ENCODE results near the gene ITFG2.
A peak's percentile ranks its signal among the peaks of the same experiment; 100 is the strongest.

ITFG2 gene

DNA sequence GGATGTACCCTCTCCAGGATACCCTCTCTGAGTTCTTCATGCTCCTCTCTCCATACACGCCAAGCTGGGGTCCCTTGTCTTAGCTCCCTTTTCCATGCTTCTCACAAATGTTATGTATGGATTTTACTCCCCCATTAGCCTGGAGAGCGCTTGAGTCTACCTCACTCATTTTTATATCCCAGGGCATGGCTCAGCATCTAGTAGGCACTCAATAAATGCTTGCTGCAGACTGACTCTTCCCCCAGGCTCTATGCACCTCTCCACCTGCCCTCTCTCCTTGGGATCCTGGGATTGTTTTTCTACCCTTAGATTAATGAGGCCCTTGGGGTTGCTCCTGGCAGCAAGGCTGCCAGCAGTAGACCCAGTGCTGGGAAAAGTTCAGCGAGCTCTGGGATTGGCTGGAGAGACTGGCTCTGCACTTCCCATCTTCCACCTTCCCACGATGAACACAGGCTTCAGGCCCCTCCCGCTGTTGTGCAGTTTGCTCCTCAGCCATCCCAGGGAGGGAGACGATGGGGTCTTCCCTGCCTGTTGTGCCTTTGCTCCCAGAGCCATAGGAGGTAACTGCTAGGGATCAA, 20.2 kb downstream of the ITFG2 start:
- no peak for DNase-seq (ENCODE audit: low read depth in 2 of 2)

DNA sequence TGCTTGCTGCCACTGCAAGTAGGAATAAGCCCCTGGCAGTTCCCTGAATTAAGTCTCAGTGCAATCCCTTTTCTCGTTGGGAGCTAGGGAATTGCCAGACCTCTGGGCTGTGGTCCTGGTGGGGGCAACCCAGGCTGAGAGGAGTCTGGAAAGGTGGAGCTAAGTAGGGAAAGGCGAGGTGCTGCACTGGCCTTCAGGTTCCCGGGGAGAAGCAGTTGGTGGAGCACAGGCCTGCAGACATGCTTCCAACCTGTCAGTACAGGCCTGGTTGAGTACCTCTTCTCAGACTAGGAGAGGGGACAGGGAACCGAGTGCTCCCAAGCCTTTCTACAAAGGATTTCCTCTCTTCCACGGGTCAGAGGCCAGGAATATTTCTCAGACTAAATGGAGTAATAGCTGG, 20.9 kb downstream of the ITFG2 start:
- DNase-seq (ENCODE audit: low read depth in 2 of 2), result no peak

DNA sequence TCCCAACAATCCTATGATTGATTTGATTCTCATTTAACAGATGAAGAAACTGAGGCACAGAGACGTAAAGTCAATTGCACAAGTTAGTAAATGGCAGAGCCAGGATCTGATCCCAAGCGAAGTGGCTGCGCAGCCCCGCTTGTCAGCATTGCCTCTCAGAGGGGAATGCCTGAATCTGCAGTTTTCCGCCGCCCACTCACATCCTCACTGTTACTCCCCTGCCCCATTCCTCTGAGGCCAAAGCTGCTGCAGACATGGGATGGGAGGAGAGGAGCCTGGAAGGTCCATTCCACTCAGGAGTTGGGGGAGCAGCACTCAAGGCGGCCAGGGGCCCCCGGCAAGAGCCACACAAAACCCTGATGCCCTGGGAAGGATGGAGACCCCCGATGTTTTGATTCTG, 21.3 kb downstream of the ITFG2 start:
- no peak for DNase-seq (ENCODE audit: low read depth in 2 of 2)

DNA sequence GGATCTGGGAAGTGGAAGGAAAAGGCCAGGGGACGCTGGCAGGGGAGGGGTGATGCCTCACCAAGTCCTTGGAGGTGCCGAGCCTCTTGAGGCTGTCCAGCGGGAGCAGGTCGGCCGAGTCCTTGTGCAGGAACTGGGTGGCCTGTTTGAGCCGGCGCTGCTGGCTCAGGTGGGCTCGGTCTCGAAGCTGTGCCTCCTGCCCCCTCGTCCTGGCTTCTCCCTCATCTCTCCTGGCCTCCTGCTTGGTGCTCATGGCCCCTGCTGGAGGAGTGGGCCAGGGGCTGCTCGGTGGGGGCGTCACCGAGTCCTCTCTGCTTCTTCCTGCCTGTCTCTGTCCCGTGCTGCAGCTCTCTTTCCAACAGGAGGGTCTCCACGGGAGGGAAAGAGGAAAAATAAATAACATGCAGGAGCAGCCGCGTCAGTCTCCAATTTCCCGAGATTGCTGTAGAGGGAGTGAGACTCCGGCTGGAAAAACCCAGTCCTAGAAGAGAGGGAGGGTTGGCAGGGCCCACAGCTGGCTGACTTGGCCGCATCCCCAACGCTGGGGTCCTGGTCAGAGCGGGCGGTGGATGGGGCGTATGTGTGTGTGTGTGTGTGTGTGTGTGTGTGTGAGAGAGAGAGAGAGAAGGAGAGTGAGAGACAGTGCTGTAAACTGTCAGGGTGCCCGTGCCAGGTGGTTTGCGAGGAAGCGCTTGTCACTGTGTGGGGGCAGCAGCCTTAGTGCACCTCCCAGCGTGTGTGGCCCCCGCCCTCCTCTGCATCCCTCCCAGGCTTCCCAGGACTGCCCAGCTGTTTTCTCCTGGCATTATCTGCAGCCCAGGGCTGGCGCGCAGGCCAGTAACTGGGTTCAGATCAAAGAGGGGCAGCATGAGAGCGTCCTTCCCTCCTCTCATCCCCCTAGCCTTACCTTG, 22.4 kb downstream of the ITFG2 start, which contains the start of gene NRIP2:
Gene NRIP2 (minus strand): TSS at position 455 of the 911 bp plus-strand sequence. CDS start 52 bp downstream, at position 403.
- DNase-seq (ENCODE audit: low read depth in 2 of 2), result no peak

DNA sequence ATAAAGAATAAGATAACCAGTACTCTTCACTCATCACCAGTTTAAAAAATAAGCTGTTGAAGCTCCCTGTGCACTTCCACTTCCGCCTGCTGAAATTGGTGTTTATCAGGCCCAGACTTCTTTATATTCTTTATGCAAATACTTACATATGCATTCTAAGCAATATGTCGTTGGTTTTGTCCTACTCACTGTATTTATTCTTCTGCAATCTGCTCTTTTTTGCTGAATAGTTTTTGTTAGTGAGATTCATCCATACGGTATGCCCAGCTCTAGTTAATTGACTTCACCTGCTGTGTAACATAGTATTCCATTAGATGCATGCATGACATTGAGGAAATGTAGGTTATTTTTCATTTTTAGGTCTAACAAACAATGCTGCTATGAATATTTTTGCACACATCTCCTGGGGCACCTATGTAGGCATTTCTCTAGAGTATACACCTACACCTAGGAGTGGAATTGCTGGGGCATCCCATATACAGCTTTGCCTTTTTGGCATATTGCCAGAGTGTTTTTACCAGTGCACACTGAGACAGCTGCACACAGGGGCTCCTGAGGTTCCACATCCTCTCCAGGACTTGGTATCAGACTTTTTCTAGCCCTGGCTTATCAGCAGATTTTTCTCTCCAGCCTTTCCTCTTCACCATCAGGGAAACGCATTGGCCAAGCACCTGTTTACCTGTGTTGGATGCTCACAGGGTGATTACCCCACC, 23.4 kb downstream of the ITFG2 start:
- DNase-seq (ENCODE audit: low read depth in 2 of 2), result no peak

DNA sequence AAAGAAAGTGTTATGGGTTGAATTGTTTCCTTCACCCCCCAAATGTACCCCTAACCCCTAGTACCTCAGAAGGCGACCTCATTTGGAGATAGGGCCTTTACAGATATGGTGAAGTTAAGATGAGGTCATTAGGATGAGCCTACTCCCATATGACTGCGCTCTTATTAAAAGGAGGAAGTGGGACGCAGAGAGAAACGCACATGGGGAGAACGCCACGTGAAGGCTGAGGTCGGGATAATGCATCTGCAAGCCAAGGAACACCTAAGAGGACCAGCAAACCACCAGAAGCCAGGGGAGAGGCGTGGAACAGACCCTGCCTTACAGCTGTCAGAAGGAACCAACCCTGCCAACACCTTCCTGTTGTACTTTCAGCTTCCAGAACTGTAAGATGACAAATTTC, 24.1 kb downstream of the ITFG2 start:
- DNase-seq (ENCODE audit: low read depth in 2 of 2), result no peak

DNA sequence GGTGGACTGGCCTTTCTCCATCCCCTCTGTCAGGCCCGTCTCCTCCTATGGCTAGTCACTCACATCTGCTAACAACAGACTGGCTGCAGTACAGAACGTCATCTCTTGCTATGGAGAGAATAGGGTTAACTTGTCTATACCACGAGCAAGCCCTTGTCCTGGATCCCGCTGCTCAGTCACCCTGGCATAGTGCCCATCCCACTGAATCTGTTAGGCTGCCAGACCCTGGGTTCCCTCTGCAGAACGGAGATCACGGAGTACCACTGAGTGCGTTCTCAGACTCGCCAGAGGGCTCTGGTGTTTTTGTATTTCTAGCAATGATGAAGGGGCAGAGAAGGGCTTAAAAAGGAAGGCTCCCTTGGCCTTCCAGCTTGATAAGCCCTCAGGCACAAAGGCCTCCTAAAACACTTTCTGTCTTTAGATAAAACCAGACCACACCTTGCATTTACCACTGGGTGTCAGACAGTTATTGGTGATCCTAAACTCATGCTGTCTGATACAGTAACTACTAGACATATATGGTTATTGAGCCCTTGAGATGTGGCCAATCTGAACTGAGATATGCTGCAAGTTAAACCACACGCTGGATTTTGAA, 28.7 kb downstream of the ITFG2 start:
- DNase-seq (ENCODE audit: low read depth in 2 of 2), result no peak

DNA sequence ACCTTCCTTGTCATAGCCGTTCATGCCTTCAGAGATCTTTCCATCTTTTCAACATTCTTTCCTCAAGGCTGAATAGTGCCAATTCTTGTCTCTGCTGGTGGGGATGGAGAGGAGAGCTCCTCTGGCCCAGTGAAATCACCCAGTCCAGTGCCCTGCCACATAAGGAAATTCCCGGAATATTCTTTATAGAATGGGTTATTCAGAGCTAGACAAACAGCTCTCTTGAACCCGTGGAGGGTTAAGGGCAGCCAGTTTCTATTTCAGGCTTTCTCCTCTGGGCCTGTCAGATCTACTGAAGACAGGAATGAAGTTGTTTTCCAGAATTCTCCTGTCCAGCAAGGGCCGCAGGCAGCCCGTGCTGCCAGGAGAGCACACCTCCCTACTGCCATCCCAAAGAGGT, 30.5 kb downstream of the ITFG2 start:
- DNase-seq (ENCODE audit: low read depth in 2 of 2), result no peak

DNA sequence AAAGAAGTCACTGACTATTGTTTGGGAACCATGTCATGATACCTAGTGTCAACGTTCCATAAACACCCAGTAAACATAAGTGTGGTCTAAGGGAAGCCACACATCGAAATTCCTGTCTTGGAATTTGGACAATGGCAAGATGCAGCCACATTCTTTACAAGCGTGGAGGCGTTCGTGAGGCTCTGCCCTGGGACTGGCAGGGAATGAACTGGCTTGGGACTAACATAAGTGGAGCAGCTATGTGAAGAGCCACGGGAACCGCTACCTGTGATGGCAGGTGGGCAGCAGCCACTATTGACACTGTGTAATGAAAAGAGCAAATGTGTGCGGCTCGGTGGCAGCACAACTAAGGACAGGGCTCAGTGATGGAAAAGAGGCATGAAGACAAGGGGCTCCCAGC, 32.3 kb downstream of the ITFG2 start:
- no peak for DNase-seq (ENCODE audit: low read depth in 2 of 2)

DNA sequence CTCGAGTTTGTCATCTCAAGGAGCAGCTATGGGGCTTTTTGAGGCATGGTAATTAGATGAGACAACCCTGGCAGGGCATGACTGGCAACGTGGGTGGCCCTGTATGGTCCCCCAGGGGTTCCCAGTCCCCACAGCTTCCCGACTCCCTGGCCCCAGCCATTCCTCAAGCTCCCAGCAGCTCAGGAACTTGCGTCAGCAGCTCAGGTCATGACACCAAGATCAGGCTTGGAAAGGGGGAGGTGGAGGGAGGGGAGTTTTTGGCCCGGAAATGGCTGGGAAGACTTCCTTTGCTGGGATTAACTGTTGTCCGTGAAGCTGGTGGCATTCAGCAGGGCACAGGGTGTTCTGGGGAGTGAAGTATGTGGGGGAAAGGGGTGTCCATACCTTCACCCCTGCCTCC, 32.8 kb downstream of the ITFG2 start:
- no peak for DNase-seq (ENCODE audit: low read depth in 2 of 2)

DNA sequence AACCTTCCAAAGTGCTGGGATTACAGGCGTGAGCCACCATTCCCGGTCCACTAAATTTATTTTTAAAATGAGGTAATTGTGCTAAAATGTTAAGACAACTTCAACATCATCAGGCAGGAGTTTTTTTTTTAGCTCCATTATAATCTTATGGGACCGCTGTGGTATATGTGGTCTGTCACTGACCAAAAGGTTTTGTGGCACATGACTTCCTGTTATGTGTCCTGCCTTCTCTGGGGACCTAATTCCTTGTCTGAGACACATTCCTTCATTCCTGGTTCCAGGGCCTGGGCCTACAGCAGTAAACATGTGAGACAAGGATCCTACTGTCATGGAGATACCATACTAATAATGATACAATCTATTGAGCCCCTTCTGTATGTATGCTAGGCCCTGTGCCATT, 39.5 kb downstream of the ITFG2 start:
- DNase-seq (ENCODE audit: low read depth in 2 of 2), result no peak

DNA sequence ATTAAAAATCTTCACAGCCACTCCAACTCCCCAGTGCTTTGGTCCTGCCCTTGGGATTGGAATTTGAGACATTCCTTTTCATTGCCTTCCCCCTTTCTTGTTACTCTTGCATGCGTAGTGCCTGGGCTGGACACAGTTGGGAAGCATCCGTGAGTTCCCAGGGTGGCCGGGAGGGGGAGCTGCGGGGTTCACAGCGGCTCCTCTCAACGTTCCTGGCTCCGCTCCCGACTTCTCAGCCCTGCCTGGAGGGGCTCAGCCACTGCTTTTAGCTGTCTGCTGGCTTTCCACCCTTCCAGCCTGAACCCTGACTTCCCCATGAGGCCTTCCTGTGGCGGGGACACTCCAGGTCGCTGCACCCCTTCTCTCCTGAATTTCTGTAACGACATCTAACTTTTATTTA, 41.2 kb downstream of the ITFG2 start:
- DNase-seq (ENCODE audit: low read depth in 2 of 2), result peak; percentile 51 to 59

DNA sequence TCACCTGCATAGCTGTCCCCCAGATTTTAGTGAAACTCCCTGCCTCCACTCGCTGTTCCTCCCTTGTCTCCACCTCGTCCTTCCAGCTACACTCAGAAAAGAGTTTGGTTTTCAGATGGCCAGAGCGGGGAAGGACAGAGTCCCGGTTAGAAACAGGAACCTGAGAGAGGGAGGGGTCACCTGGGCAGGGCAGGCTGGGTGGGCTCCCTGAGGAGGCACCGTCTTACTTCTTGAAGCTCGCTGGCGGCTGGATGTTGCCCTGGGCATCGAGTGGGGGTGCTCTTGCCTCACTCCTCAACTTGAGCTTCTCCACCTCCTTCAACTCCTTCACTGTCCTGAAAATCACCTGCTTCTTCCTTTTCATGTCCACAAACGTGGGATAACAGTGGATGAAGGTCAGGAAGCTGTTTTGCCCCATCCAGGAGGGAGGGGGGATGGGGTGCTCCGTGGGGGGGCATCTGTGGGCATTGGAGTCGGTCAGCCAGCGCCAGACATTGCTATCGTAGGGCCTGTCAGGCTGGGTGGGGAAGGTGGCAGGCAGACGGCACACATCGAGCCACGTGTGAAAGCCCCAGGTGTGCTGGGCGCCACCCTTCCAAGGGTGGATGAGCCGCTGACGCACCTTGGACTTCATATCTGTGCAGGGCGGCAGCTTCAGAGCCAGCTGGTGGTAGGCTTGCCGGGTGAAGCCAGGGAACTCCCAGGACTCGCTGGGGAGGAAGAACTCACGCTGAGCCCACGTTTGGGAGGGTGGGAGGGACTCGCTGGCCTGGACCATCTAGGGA, 42.4 kb downstream of the ITFG2 start:
- no peak for DNase-seq (ENCODE audit: low read depth in 2 of 2)

DNA sequence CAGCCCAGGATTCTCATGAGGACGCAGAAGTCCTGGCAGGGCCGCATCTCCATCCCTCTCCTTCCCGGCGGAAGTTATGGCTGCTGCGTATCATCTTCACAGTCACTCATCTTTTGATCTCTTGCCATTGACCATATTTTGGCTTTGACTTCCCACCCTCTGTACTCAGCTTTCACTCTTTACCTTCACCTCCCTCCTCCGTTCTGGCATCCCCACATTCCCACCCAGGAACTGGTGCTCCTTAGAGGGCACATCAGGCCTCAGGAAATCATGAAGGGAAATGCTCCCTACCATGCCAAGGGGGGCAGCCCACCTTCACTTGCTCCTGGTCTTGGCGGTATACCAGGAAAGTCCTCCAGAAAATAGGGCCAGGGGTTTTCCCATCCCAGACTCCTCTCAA, 43.1 kb downstream of the ITFG2 start:
- no peak for DNase-seq (ENCODE audit: low read depth in 2 of 2)

DNA sequence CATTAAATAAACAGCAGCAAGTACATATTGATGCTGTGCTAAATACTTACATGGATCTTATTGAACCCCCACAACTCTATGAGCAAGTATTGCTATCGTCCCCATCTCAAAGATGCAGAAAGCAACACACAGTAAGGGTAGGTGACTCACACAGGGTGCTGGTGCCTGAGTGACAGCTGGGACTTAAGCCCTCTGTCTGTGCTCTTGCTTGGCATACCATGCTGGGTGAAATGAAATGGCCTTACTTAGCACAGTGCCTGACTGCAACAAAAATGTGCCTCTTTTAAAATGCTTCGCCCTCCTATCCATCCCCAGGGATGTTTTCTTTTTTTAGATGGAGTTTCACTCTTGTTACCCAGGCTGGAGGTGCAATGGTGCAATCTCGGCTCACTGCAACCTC, 43.6 kb downstream of the ITFG2 start:
- DNase-seq (ENCODE audit: low read depth in 2 of 2), result no peak

DNA sequence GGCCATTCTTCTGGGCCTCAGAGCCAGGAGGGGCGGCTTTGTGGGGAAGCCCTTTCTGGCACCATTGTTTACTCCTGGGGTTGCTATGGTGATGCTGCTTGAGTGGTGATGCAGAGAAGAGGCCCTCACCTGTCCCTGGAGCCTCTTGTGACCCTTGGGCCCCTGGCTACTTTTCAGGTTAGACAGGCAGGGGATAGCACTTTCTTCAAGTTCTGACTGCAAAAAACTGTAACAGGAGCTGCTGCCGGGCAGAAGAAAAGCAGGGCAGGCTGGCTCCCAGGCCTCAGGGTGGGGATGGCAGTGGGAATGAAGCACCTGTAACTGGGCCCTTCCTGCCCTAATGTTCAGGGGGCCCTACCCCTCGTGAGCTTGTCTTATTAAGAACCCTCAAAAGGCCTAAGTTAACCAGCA, 44.6 kb downstream of the ITFG2 start, which contains the start of gene TEX52:
Gene TEX52 (minus strand): TSS at position 19 of the 411 bp plus-strand sequence. CDS start 13 bp downstream, at position 6.
- DNase-seq (ENCODE audit: low read depth in 2 of 2), result no peak

DNA sequence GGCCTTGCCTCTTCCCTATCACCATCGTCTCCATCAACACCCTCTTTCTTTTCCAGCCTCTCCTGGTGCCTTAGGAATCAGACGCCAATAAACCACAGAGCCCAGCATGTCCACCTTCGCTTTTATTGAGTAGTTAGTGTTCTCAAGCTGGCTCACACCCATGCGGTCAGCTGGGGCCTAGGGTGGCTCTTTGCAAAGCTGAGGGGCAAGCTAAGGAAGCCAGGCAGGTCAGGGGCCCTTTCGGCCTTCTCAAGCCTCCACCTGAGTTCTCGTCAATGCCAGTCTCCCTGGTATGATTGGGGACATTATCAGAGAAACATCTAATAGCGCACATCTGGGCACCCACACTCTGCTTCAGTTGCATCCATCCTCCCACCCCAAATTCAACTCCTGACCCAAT, 45.1 kb downstream of the ITFG2 start:
- no peak for DNase-seq (ENCODE audit: low read depth in 2 of 2)

DNA sequence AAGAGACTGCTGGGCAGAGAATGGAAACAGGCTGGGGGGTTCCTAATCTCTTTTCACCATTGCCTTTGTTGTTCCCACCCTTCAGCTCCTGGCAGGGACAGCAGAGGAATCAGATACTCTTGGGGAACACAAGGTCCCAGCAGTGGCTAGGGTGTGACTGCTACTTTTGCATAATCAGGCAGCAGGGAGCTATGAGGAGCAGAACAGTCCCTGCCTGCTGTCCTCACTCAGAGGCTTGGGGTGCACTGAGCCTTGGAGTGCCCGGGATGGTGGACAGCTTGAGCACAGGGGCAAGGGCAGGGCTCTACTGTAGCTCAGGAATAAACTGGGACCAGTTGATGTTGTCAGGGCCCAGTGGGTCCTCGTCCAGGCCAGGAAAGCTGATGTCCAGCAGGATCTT, 45.9 kb downstream of the ITFG2 start:
- DNase-seq (ENCODE audit: low read depth in 2 of 2), result no peak

DNA sequence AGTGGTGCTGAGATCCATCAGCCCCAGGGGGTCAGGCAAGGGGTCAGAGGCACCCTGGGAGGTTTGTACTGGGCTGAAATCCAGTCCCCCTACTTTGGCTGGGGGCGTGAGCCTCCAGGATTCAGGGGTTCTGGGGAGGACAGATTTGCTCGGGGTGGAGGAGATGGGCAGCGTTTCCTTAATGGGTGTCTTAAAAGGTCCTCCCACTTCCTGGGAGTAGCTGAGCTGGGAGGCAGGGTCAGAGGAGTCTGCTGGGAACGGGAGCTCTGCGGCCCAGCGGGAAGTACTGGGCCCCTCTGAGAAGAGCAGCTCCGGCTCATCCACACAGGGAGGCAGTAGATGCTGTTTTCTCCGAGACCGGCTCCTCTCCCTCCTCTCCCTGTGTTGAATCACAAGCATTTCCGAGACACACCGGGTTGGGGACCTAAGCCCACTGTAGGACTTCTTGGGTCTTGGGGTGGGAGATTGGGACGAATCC, 46.5 kb downstream of the ITFG2 start:
- no peak for DNase-seq (ENCODE audit: low read depth in 2 of 2)

DNA sequence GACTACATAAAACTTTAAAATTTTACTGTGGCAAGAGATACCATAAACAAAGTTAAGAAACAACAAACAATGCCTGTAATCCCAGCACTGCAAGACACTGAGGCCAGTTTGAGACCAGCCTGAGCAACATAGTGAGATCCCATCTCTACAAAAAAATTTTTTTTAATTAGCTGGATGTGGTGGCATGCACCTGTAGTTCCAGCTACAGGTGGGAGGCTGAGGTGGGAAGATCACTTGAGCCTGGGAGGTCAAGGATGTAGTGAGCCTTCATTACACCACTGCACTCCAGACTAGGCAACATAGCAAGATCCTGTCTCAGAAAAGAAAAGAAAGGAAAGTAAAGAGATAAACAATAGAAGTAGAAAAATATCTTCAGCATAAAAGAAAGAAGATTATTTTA, 47.7 kb downstream of the ITFG2 start:
- no peak for DNase-seq (ENCODE audit: low read depth in 2 of 2)

DNA sequence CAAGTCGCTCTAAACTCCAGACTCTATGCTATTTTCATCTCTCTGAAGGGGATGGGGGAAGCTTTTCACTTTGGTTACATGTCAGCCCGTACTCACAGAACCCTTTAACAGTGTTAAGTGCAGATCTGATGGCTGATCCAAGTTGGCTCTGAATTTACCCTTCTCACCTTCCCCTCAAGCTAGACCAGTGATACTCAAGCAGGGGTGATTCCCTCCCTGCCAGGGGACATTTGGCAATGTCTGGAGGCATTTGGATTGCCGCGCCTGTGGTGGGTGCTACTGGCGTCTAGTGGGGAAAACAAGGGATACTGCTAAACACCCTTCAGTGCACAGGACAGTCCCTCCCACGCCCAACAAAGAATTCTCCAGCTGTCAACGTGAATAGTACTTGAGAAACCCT, 50.4 kb downstream of the ITFG2 start:
- DNase-seq (ENCODE audit: low read depth in 2 of 2), result no peak
